OCI-LY7 (cell line): ENCODE data around the gene MAPK8IP1. TPM values are rescaled to one million over a fixed set of nuclear protein-coding genes. Genes with fewer than 3 reads are reported as not detected.

Experiments used
- BruUV-seq: library from RNA; stranded (reverse); fragments of 400-500 nt; replicated peaks from 2 replicates; lab custom pipeline; 2021; lab: Mats Ljungman, UMichigan
- CTCF ChIA-PET: fragments of 300-600 bp; sonication (Branson Sonifier 250); formaldehyde crosslinking; loops from one replicate; lab custom pipeline; 2022; ENCODE audit warnings: antibody characterized with exemption; ENCODE audit not compliant: unreplicated experiment; lab: Charles Lee
- POLR2A ChIA-PET: fragments of 300-600 bp; sonication (Branson Sonifier 250); formaldehyde crosslinking; loops from one replicate; lab custom pipeline; 2022; ENCODE audit warnings: antibody characterized with exemption; lab: Charles Lee
- DNase-seq: peaks from one replicate; pipeline ENCODE4 v3.0.0-alpha.2; 2015; ENCODE audit warnings: low spot score
- H2AFZ ChIP-seq: fragments of 200-600 bp; sonication (generic), shearing (Covaris generic); 2 replicates; pipeline ENCODE4 v1.6.1; 2014; ENCODE audit warnings: mild to moderate bottlenecking, antibody characterized with exemption, low read length, moderate library complexity
- H3K27ac ChIP-seq: fragments of 200-600 bp; sonication (generic); 2 replicates; pipeline ENCODE4 v1.5.1; 2014; ENCODE audit warnings: mixed run types, low read depth, mild to moderate bottlenecking, moderate library complexity, low read length, inconsistent platforms; ENCODE audit not compliant: poor library complexity, severe bottlenecking
- H3K36me3 ChIP-seq: fragments of 200-600 bp; sonication (generic); 2 replicates; pipeline ENCODE4 v1.6.1; 2014; ENCODE audit warnings: mild to moderate bottlenecking, antibody characterized with exemption, low read length, moderate library complexity, mixed read lengths; ENCODE audit not compliant: insufficient read depth
- H3K4me1 ChIP-seq: fragments of 200-600 bp; sonication (generic); 2 replicates; pipeline ENCODE4 v1.5.1; 2014; ENCODE audit warnings: mild to moderate bottlenecking, low read length; ENCODE audit not compliant: insufficient read depth, poor library complexity, severe bottlenecking
- H3K4me2 ChIP-seq: fragments of 200-600 bp; sonication (generic); 2 replicates; pipeline ENCODE4 v1.6.1; 2014; ENCODE audit warnings: mild to moderate bottlenecking, low read length
- H3K4me3 ChIP-seq: fragments of 200-600 bp; sonication (generic); 2 replicates; pipeline ENCODE4 v1.5.1; 2014; ENCODE audit warnings: mild to moderate bottlenecking, low read depth, low read length; ENCODE audit not compliant: poor library complexity, severe bottlenecking
- H3K79me2 ChIP-seq: fragments of 200-600 bp; sonication (generic); 2 replicates; pipeline ENCODE4 v1.6.1; 2016; ENCODE audit warnings: low read depth, mild to moderate bottlenecking, low read length, moderate library complexity, mixed read lengths; ENCODE audit not compliant: insufficient read depth
- H3K9me2 ChIP-seq: fragments of 200-600 bp; sonication (generic); 2 replicates; pipeline ENCODE4 v1.6.1; 2016; ENCODE audit warnings: mild to moderate bottlenecking, low read length, mixed read lengths; ENCODE audit not compliant: insufficient read depth
- H3K9me3 ChIP-seq: fragments of 200-600 bp; sonication (generic); 2 replicates; pipeline ENCODE4 v1.6.1; 2014; ENCODE audit warnings: mild to moderate bottlenecking, mixed run types, low read length, mixed read lengths
- H4K20me1 ChIP-seq: fragments of 200-600 bp; sonication (generic); 2 replicates; pipeline ENCODE4 v1.6.1; 2014; ENCODE audit warnings: mild to moderate bottlenecking, antibody characterized with exemption, low read length, moderate library complexity, mixed read lengths; ENCODE audit not compliant: insufficient read depth
- EZH2phosphoT487 ChIP-seq: fragments of 200-600 bp; sonication (generic); IDR thresholded peaks from 2 replicates; pipeline ENCODE4 v1.6.1; 2018; ENCODE audit warnings: low read depth, borderline replicate concordance, mild to moderate bottlenecking, mixed run types, antibody characterized with exemption, low read length, moderate library complexity, mixed read lengths
- intact Hi-C: fragments of 100-400 bp; cut with micrococcal nuclease; formaldehyde crosslinking; loops from one replicate; pipeline ENCODE4 v1.10.0; 2022; ENCODE audit not compliant: unreplicated experiment
- total RNA-seq, 2 experiments: library from RNA; depleted of rRNA in 1 of 2; stranded (reverse); fragments of >200 nt in 1 of 2; shearing (Covaris generic) in 1 of 2; gene quantifications; 2 replicates each; pipeline ENCODE4 v1.2.3, GENCODE V29; 2014 to 2022
- TF ChIP-seq, protein P1 (sequence below): fragments of 200-600 bp; sonication (generic); conservative IDR thresholded peaks from 2 replicates; pipeline ENCODE4 v1.5.1; 2014; ENCODE audit warnings: mild to moderate bottlenecking, antibody characterized with exemption, low read length, moderate library complexity, mixed read lengths

MAPK8IP1 gene
- total RNA-seq, 2 experiments from 2014 or later = 2.2 TPM

DNA sequence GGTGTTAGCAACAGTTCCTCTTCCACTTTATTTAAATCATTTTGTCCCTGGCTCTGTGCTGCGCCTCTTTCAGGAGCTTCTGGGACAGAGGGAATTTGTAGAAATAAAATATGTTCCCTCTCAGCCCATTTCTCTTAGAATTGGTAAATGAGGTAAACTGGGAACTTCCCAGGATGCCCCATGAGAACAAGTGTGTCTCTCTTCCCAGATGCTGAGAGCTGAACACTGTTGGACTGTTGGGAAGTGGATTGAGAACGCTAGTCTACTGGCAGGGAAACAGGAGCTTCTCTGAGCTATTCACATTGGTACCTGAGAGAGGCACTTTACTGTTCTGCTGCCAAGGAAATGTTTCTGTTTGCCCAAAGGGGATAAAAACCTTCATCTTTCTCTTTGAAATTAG lies 34.2 kb upstream of the MAPK8IP1 start:
- DNase-seq = no peak
- H3K79me2 ChIP-seq = peaks cover 69% of the 10 kb centered on the region
- peaks cover 6% of the 10 kb centered on the region; the same call in 1 of the 2 replicates for H3K36me3 ChIP-seq
- CTCF ChIA-PET = interaction anchor here (1.0 to 1.5 kb wide), 2 partner anchors 8 kb away, joined by 3 read pairs; no protein-coding TSS in a partner anchor
- H3K4me1 ChIP-seq = peaks cover 49% of the 10 kb centered on the region
- intact Hi-C loops = no loop called here
- H3K9me2 ChIP-seq = no peaks in the 10 kb centered on the region
- H3K4me2 ChIP-seq = no peak overlapping the region
- H3K4me3 ChIP-seq = no peak overlapping the region
- no peak overlapping the region for H3K27ac ChIP-seq
- BruUV-seq = no TSS peak
- H3K9me3 ChIP-seq = no peaks in the 10 kb centered on the region
- H2AFZ ChIP-seq = no peak overlapping the region
- POLR2A ChIA-PET = interaction anchor here (0.6 to 2.6 kb wide), 5 partner anchors 9 to 272 kb away, joined by 3 to 13 read pairs (median 4); no protein-coding TSS in a partner anchor
- H4K20me1 ChIP-seq = peaks cover 34% of the 10 kb centered on the region
- TF ChIP-seq, protein P1, sequence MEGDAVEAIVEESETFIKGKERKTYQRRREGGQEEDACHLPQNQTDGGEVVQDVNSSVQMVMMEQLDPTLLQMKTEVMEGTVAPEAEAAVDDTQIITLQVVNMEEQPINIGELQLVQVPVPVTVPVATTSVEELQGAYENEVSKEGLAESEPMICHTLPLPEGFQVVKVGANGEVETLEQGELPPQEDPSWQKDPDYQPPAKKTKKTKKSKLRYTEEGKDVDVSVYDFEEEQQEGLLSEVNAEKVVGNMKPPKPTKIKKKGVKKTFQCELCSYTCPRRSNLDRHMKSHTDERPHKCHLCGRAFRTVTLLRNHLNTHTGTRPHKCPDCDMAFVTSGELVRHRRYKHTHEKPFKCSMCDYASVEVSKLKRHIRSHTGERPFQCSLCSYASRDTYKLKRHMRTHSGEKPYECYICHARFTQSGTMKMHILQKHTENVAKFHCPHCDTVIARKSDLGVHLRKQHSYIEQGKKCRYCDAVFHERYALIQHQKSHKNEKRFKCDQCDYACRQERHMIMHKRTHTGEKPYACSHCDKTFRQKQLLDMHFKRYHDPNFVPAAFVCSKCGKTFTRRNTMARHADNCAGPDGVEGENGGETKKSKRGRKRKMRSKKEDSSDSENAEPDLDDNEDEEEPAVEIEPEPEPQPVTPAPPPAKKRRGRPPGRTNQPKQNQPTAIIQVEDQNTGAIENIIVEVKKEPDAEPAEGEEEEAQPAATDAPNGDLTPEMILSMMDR = no peak
- TF ChIP-seq EZH2phosphoT487 = no peak

DNA sequence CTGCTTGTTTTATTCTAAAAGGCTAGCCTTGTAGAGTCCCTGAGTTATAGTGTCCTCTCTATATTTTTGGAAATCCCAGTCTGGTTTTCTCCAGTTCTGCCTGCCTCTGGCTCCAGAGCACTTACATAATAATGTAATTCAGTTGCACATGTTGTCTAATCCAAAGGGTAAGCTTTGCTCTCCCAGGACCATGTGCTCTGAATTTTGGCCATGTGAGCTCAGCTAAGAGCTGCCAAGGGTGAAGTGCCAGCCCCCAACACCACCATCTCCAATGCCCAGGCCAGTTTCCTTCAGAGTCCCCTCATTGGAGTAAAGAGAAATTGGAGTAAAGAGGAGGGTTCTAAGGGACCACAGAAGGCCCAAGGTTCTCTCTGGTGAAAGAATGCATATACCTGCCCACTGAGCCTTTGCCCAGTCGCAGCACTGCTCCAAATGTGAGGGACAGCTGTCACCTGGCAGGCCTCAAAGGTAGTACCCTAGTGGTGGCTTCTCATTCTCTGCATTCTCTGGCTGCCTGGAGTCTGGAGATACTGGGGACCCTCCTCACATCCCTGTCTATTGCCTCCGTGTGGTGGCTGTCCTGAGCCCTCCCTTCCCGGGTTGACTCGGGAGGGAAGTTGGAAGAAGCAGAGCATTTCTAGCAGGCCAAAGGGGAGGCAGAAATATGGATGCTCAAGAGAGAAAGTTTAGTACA lies 33.3 kb upstream of the MAPK8IP1 start:
- intact Hi-C loops = no loop called here
- DNase-seq = no peak
- H2AFZ ChIP-seq = no peak overlapping the region
- ChIA-PET POLR2A (interaction anchor here (0.6 to 2.6 kb wide), 5 partner anchors 8 to 775 kb away, joined by 3 to 13 read pairs (median 4); no protein-coding TSS in a partner anchor), CTCF (interaction anchor here (1.5 kb wide), 1 partner anchor 9 kb away, joined by 3 read pairs; no protein-coding TSS in a partner anchor)
- H3K4me1 ChIP-seq = peaks cover 43% of the 10 kb centered on the region
- H3K27ac ChIP-seq = peak overlapping the region; percentile 27
- H3K36me3 ChIP-seq = peaks cover 11% of the 10 kb centered on the region; the same call in 1 of the 2 replicates
- H3K4me3 ChIP-seq = peak overlapping the region; percentile 35
- peaks cover 69% of the 10 kb centered on the region for H3K79me2 ChIP-seq
- peak overlapping the region; percentile 70 for H3K4me2 ChIP-seq
- no peaks in the 10 kb centered on the region for H3K9me2 ChIP-seq
- no peaks in the 10 kb centered on the region for H3K9me3 ChIP-seq
- peaks cover 34% of the 10 kb centered on the region for H4K20me1 ChIP-seq
- TF ChIP-seq, protein P1 = no peak
- no peak for TF ChIP-seq EZH2phosphoT487
- BruUV-seq = no TSS peak

DNA sequence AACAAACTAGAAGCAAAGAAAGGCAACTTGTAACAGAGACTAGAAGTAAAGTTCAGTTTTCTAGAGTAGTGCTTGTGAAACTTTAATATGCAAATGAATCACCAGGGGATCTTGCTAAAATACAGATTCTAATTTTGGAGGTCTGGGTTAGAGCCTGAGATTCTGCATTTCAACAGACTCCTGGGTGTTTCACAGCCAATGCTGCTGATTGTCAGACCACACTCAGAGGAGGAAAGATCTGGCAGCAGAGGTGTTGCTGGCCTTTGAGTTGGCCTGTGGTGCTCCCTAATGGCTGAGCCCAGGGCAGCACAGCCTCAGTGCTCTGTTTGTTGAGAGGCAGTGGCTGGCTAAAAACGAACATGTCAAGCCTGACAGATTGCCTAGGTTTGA lies 32.7 kb upstream of the MAPK8IP1 start:
- no peaks in the 10 kb centered on the region for H3K9me3 ChIP-seq
- peaks cover 43% of the 10 kb centered on the region for H3K4me1 ChIP-seq
- TF ChIP-seq EZH2phosphoT487 = no peak
- TF ChIP-seq, protein P1 = peak; percentile 40
- no peaks in the 10 kb centered on the region for H3K9me2 ChIP-seq
- DNase-seq = peak; percentile 39
- H3K36me3 ChIP-seq = peaks cover 16% of the 10 kb centered on the region; the same call in 1 of the 2 replicates
- peaks cover 67% of the 10 kb centered on the region for H3K79me2 ChIP-seq
- H3K4me2 ChIP-seq = peak overlapping the region; percentile 70
- POLR2A ChIA-PET = interaction anchor here (1.2 kb wide), 1 partner anchor 40 kb away, joined by 3 read pairs; no protein-coding TSS in a partner anchor
- peaks cover 34% of the 10 kb centered on the region for H4K20me1 ChIP-seq
- no TSS peak for BruUV-seq
- H3K4me3 ChIP-seq = peak overlapping the region; percentile 35
- CTCF ChIA-PET = no interaction called here
- no peak overlapping the region for H2AFZ ChIP-seq
- intact Hi-C loops = no loop called here
- peak overlapping the region; percentile 27 for H3K27ac ChIP-seq
